GM21447 (cell line): ENCODE data around the gene LCE3B.
"Not testable (repeated sequence)": the region's sequence is repeated elsewhere in the genome, so short reads cannot be mapped to it uniquely, and the experiment has no call there.

Source experiments
- ATAC-seq: cut with Tn5 transposase; IDR thresholded peaks from one replicate; pipeline ENCODE4 v1.9.1; 2021; ENCODE audit not compliant: unreplicated experiment

The LCE3B gene, protein sequence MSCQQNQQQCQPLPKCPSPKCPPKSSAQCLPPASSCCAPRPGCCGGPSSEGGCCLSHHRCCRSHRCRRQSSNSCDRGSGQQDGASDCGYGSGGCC

GRCh38 chr1:152613511-152613910, at the start of gene LCE3B:
Gene LCE3B (plus strand): TSS chr1:152613811. CDS start chr1:152613811, 0 bp downstream.
- no peak for ATAC-seq

DNA sequence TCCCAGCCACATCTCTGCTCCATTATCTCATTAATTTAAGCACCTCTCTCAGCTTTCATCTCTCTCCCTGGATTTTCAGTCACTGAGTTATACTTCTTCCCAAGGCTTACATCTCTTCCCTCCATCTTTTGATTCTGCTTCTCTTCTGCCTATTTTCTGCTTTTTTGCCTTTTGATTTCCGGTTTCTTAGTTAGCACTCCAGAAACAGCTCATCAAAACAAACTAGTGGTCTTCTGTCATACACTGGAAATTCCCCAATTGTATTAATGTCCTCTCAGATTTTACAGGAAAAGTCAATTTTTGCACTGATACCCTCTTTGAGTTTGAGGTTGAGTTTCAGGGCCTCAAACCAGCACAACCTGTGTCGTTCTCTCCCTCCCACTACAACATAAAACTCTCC, 48.5 kb upstream of the LCE3B start:
- ATAC-seq = no peak

DNA sequence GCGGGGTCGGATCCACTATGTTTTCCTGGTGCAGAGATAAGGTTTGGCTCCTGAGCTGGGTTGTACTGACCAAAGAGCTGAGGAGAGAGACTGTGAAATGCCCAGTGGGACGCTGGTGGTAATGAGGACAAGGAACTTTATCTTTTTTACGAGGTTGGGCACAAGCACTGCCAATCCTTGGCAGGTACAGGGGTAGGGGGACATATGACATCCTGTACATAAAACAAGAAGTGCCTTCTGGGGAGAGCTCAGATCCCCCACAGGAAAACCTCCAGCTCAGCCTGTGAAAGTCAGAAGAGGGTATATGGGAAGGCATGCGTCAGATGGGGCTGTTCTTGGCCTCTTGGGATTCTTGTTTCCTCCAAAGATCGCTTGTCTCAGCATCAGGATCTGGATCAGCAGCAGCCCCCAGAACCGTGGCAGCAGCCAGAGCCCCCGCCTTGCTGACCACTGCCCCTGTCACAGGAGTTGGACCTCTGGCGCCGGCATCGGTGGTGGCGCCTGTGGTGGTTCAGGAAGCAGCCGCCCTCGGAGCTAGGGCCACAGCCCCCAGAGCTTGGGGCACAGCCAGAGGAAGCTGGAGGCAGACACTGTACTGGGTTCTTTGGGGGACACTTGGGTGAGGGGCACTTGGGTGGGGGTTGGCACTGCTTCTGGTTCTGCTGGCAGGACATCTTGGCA, 47.9 kb upstream of the LCE3B start:
- ATAC-seq = no peak

GRCh38 chr1:152566681-152567080, 46.9 kb upstream of the LCE3B start, which contains the start of gene LCE3E:
Gene LCE3E (minus strand): TSS chr1:152566780. CDS start chr1:152566208, 572 bp downstream.
- ATAC-seq = no peak

DNA sequence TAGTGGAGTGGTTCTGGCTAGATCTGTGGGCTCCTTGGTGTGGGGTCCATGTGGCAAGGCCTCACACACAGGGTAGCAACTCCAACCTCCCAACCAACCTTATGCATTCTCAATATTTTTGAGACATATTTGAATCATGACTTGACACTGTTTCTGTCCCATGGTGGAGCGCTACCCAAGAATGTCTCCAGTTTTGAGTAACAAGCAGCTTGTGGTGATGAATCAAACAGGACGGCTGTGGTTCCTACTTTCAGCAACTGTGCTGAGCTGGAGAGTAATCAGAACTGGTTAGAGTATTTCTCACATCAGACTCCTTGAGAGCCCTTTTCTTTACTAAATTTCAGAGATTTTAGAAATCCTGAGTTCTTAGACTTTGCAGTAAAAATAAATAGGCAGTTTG, 36.4 kb upstream of the LCE3B start:
- ATAC-seq = no peak

GRCh38 chr1:152579526-152579925, 34.1 kb upstream of the LCE3B start:
- ATAC-seq = not testable (repeated sequence)

GRCh38 chr1:152580433-152580832, 33.2 kb upstream of the LCE3B start, which contains the start of gene LCE3D:
Gene LCE3D (minus strand): TSS chr1:152580516. CDS start chr1:152579936, 580 bp downstream.
- ATAC-seq = no peak

DNA sequence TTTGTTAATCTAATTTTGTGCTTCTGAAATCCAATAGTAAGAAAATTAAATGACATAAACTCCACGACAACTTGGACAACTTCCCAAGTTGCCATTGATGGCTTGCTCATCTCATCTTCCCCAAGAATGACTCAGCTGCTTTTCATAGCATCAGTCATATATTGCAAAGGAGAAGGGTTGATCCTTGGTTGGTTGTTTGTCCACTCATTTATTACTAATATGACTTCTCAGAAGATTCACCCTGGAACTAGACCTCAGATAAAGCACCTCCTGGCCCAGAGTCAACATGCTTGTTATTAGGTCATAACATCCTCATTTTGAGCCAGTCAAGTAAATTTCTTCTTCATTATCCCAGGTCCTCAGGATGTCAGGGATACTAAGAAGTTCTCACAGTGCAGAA, 31.0 kb upstream of the LCE3B start:
- no peak for ATAC-seq

DNA sequence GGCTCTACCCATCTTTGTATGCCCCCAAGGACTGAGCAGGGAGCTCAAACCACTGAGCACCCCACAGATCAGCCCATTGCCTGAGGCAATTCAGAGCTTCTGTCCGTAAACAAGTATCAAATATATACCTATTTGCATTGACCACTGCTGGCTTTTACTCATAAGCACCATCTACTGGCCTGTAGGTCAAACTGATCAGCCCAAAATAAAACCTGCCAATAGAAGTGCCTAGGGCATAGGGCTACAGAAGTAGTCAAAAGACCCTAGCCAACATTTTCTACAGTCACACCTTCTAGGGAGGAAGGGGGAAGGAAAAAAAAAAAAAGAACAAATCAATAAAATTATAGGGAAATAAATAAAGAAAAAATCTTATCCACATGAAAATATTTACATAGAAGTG, 28.0 kb upstream of the LCE3B start:
- no peak for ATAC-seq

- ATAC-seq = no peak
These were observed 16.6 kb upstream of the LCE3B start for GRCh38 chr1:152596986-152597385.

- ATAC-seq = no peak
These were observed 13.7 kb upstream of the LCE3B start, which contains the start of gene LCE3C for GRCh38 chr1:152599934-152600333. Gene LCE3C (plus strand): TSS chr1:152600234. CDS start chr1:152600732, 498 bp downstream.

GRCh38 chr1:152621993-152622392, 8.4 kb downstream of the LCE3B start:
- ATAC-seq = no peak

DNA sequence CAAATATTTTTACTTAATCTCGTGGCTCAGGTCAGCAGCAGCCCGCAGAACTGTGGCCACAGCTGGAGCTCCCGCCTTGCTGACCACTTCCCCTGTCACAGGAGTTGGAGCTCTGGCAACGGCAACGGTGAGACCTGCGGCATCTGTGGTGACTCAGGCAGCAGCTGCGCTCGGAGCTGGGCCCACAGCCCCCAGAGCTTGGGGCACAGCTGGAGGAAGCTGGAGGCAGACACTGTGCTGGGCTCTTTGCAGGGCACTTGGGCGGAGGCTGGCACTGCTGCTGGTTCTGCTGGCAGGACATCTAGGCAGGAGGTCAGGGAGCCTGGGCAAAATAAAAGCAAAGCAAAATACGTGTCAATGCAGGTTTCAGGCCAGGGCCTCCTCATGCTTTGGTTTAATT, 9.2 kb downstream of the LCE3B start, which contains the start of gene LCE3A:
Gene LCE3A, minus strand, starts transcription at position 301 of the 400 bp plus-strand sequence. Its CDS starts 0 bp downstream, at position 301.
- ATAC-seq = no peak

- ATAC-seq = no peak
These were observed 9.7 kb downstream of the LCE3B start for GRCh38 chr1:152623203-152623844.

GRCh38 chr1:152626744-152627143, 13.1 kb downstream of the LCE3B start:
- ATAC-seq = no peak

DNA sequence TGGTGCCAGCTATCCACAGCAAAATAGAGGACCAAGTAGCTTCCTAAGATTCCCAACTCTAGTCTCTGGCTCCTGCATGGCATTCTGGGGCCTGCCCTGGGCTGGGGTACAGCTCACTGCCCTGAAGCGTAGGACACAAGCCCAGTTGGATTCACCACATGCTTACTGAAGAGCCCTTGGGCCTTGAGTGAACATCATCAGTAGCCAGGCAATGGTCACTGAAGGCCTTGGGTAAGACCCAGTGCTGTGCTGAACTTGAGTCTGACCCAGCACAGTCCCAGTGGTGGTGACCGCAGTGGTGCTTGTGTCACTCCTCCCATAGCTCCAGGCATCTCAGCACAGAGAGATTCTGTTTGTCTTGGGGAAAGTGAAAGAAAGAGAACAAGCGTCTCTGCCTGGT, 17.0 kb downstream of the LCE3B start:
- ATAC-seq = no peak

GRCh38 chr1:152640351-152640750, 26.7 kb downstream of the LCE3B start:
- ATAC-seq = no peak

DNA sequence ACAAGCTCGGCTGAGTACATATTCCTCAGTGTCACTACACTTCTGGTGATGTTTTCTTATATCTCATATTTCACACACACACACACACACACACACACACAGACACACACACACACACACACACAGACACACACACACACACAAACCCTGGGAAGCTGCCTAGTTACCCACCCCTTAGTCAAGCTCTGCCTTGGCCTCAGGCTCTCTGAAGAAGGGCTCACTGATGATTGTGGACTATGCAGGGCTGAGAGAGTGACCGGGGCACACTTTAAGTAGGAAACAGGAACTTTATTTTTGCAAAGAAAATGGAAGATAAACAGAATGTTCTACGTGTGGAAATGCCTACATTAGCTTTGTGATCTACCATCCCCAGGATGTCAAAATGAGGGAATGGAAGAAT, 30.3 kb downstream of the LCE3B start:
- ATAC-seq = no peak

GRCh38 chr1:152645146-152645545, 31.5 kb downstream of the LCE3B start:
- ATAC-seq = no peak

DNA sequence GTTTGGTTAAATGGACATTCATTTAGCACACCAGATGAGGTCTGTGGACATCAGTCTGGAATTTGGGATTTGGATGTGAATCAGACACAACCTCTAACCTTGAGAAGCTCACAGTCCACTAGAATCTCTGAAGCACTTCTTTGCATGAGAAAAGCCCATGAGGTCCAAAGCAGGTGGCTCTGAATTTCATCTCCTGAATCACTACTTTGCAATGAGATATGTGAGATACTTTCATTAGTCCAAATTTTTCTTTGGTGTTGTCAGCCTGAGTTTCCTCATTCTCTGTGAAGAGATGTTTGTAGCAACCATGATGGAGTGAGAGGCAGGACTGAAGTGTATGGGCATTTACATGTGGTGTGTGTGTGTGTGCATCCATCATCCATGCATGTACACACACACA, 33.0 kb downstream of the LCE3B start:
- ATAC-seq = no peak

- no peak for ATAC-seq
These were observed 40.5 kb downstream of the LCE3B start for GRCh38 chr1:152654110-152654509.

GRCh38 chr1:152656459-152656858, 42.8 kb downstream of the LCE3B start:
- no peak for ATAC-seq
